GM12878 (cell line): ENCODE measurements around the gene GPSM3. TPM values are rescaled to one million over a fixed set of nuclear protein-coding genes. Genes with fewer than 3 reads are reported as not detected.
"Not testable (repeated sequence)": the region's sequence is repeated elsewhere in the genome, so short reads cannot be mapped to it uniquely, and the experiment has no call there.

Experiments
- ATAC-seq: fragments of 200-7000 bp; cut with Tn5 transposase; 3 replicates; pipeline ENCODE4 v1.9.1; 2020; ENCODE audit warnings: mild to moderate bottlenecking, moderate library complexity
- BruUV-seq: library from RNA; stranded (reverse); fragments of 400-500 nt; replicated peaks from 2 replicates; lab custom pipeline; 2021; lab: Mats Ljungman, UMichigan
- CTCF ChIA-PET: fragments of 300-600 bp; sonication (Branson Sonifier 250); formaldehyde crosslinking; extraction: SDS; loops from one replicate; lab custom pipeline; 2021; ENCODE audit warnings: inconsistent platforms; lab: Yijun Ruan, JAX
- POLR2A ChIA-PET: fragments of 350-600 bp; formaldehyde crosslinking; extraction: SDS; loops from one replicate; lab custom pipeline; 2021; ENCODE audit warnings: inconsistent platforms; lab: Charles Lee
- RAD21 ChIA-PET: fragments of 300-600 bp; sonication (Branson Sonifier 250); formaldehyde crosslinking; loops from one replicate; lab custom pipeline; 2023; ENCODE audit warnings: antibody characterized with exemption; ENCODE audit not compliant: unreplicated experiment; lab: Charles Lee
- SMC1A ChIA-PET: fragments of 300-600 bp; sonication (Branson Sonifier 250); formaldehyde crosslinking; loops from one replicate; lab custom pipeline; 2023; ENCODE audit not compliant: unreplicated experiment, uncharacterized antibody; lab: Charles Lee
- DNase-seq: peaks from one replicate; pipeline ENCODE4 v3.0.0-alpha.2; 2011; ENCODE audit warnings: low read depth, low spot score
- FAIRE-seq: peaks from 3 replicates; lab custom pipeline; 2011; peaks lifted over from hg19 to GRCh38; lab: Jason Lieb, UNC
- H2AFZ ChIP-seq: 2 replicates; pipeline ENCODE4 v1.6.0; 2011; ENCODE audit warnings: low read depth, low read length, control low read depth; ENCODE audit not compliant: control insufficient read depth
- H3K27ac ChIP-seq: 2 replicates; pipeline ENCODE4 v1.5.1; 2011; ENCODE audit warnings: control low read depth; ENCODE audit not compliant: control insufficient read depth, insufficient read depth
- H3K27me3 ChIP-seq, 2 experiments: replicated peaks in 1 of 2; 2 replicates each; pipeline versions ENCODE4 v1.6.0 to v1.6.1; 2011; ENCODE audit warnings: low read length in 1 of 2; ENCODE audit not compliant: control insufficient read depth in 2 of 2, insufficient read depth in 2 of 2
- H3K36me3 ChIP-seq, 2 experiments: 2 replicates each; pipeline ENCODE4 v1.5.1; 2011; ENCODE audit warnings: low read length in 1 of 2; ENCODE audit not compliant: control insufficient read depth in 2 of 2, insufficient read depth in 2 of 2
- H3K4me1 ChIP-seq: 2 replicates; pipeline ENCODE4 v1.6.1; 2011; ENCODE audit warnings: mild to moderate bottlenecking, low read length, moderate library complexity, mixed read lengths; ENCODE audit not compliant: control insufficient read depth, insufficient read depth
- H3K4me2 ChIP-seq: 2 replicates; pipeline ENCODE4 v1.6.0; 2011; ENCODE audit warnings: control low read depth; ENCODE audit not compliant: control insufficient read depth, insufficient read depth
- H3K4me3 ChIP-seq: fragments of 200-600 bp; sonication (generic); 2 replicates; pipeline ENCODE4 v1.5.1; 2016
- H3K79me2 ChIP-seq: 2 replicates; pipeline ENCODE4 v1.6.0; 2011; ENCODE audit warnings: low read length; ENCODE audit not compliant: control insufficient read depth, insufficient read depth
- H3K9ac ChIP-seq: 2 replicates; pipeline ENCODE4 v1.8.0; 2011; ENCODE audit warnings: low read length, control low read depth, mixed read lengths; ENCODE audit not compliant: control insufficient read depth, insufficient read depth
- H3K9me3 ChIP-seq: replicated peaks from 3 replicates; pipeline ENCODE4 v1.5.1; 2011; ENCODE audit warnings: mild to moderate bottlenecking, low read length; ENCODE audit not compliant: control insufficient read depth, insufficient read depth
- H4K20me1 ChIP-seq: 2 replicates; pipeline ENCODE4 v1.6.0; 2011; ENCODE audit not compliant: control insufficient read depth, insufficient read depth
- CBFB ChIP-seq: IDR thresholded peaks from 2 replicates; pipeline ENCODE4 v1.6.1; 2016; ENCODE audit warnings: antibody characterized with exemption, low read depth
- IKZF1 ChIP-seq: fragments of 450-650 bp; conservative IDR thresholded peaks from 2 replicates; pipeline ENCODE4 v1.6.1; 2017; ENCODE audit warnings: antibody characterized with exemption, mild to moderate bottlenecking
- ZBTB40 ChIP-seq: fragments of 450-650 bp; IDR thresholded peaks from 2 replicates; pipeline ENCODE4 v1.6.1; 2016; ENCODE audit warnings: mild to moderate bottlenecking, moderate library complexity, borderline replicate concordance
- WGBS: methylation state at CpG from one replicate; pipeline ENCODE4 v1.1.6; 2016; ENCODE audit warnings: low lambda C conversion rate; ENCODE audit not compliant: insufficient replicate concordance, insufficient coverage; ENCODE audit errors: missing lambda C conversion rate; 5-methylcytosine and 5-hydroxymethylcytosine counted together
- in situ Hi-C: fragments of 300-500 bp; cut with MboI; formaldehyde crosslinking; loops from 9 replicates; pipeline ENCODE4 v1.14.3; 2018; ENCODE audit warnings: mixed read lengths
- intact Hi-C: fragments of 100-400 bp; cut with micrococcal nuclease; formaldehyde crosslinking; loops from one replicate; pipeline ENCODE4 v1.14.2; 2022; ENCODE audit not compliant: unreplicated experiment
- polyA plus RNA-seq, 11 experiments: library from polyadenylated mRNA; depleted of rRNA in 4 of 11; unstranded in 6 of 11; stranded (reverse) in 5 of 11; fragments of >200 nt; fragmentation: Nextera tagmentation in 4 of 11; fragmentation: Illumina TruSeq in 1 of 11; extraction: Ambion mirVana in 4 of 11; extraction: Trizol in 1 of 11; gene quantifications; 1 replicate in 1 of 11; 2 replicates in 10 of 11; pipeline versions ENCODE4 v1.2.1 to v1.2.3, GENCODE V29; 2011 to 2016; ENCODE audit warnings: inconsistent platforms in 2 of 11, missing spikeins in 2 of 11, low read depth in 1 of 11
- total RNA-seq, 4 experiments: library from RNA; depleted of rRNA in 3 of 4; stranded (reverse); fragments of >200 nt in 3 of 4; fragmentation: Illumina TruSeq in 1 of 4; extraction: Trizol in 1 of 4; gene quantifications; 2 replicates each; pipeline versions ENCODE4 v1.2.1 to v1.2.3, GENCODE V29; 2013 to 2021

Gene GPSM3
- total and polyA plus RNA-seq, 10 of the 15 experiments (the other 5 are each of a cell fraction or from before 2014, with no cell fraction given): 22.0 to 137 (median 113) TPM

- intact Hi-C loops, BruUV-seq, H2AFZ ChIP-seq, FAIRE-seq, H4K20me1 ChIP-seq, DNase-seq, H3K27me3 ChIP-seq, in situ Hi-C loops, ATAC-seq, H3K36me3 ChIP-seq, H3K9me3 ChIP-seq: not testable (repeated sequence)
- peak overlapping the region; percentile 90 for H3K4me3 ChIP-seq
- TF ChIP-seq CBFB (peak; percentile 1; the same call in 1 of the 2 replicates), IKZF1 (0 out of 2 replicates have a peak, but pooled peaks have one; percentile 12), ZBTB40 (0 out of 2 replicates have a peak, but pooled peaks have one; percentile 11)
- ChIA-PET CTCF (interaction anchor here (1.3 to 4.2 kb wide), 4 partner anchors 14 to 74 kb away, joined by 4 to 35 read pairs (median 7); partner anchors contain the start of genes ATF6B and FKBPL), POLR2A (interaction anchor here (0.6 to 7.0 kb wide), 9 partner anchors 15 to 836 kb away, joined by 3 to 123 read pairs (median 5); partner anchors contain the start of genes AGPAT1, ATF6B, FKBPL and HLA-DMA), SMC1A (interaction anchor here (0.6 to 4.3 kb wide), 6 partner anchors 15 to 221 kb away, joined by 3 to 41 read pairs (median 3); partner anchors contain the start of genes AGPAT1, ATF6B, FKBPL and RNF5), RAD21 (interaction anchor here (0.7 to 3.7 kb wide), 7 partner anchors 14 to 779 kb away, joined by 3 to 27 read pairs (median 3); partner anchors contain the start of genes AGPAT1, ATF6B and FKBPL)
- peak overlapping the region; percentile 99 for H3K9ac ChIP-seq
- H3K4me2 ChIP-seq: peak overlapping the region; percentile 99
- 64% methylated on average over 13 of the region's 13 CpGs for WGBS
- H3K4me1 ChIP-seq: peaks cover 32% of the 10 kb centered on the region
- peak overlapping the region; percentile 100 for H3K27ac ChIP-seq
- peaks cover 52% of the 10 kb centered on the region for H3K79me2 ChIP-seq
Observed at GRCh38 chr6:32193096-32193495, 653 bp upstream of the GPSM3 start.
